Naive thymus-derived CD8-positive, alpha-beta T cell (primary cell): ENCODE data around the gene ACKR2. TPM values are rescaled to one million over a fixed set of nuclear protein-coding genes. Genes with fewer than 3 reads are reported as not detected.

Experiments used
- ATAC-seq, 2 donors: fragments of 150-1000 bp; cut with Tn5 transposase in 1 of 2; sonication (Bioruptor Pico), chemical (Tn5 transposase) in 1 of 2; 1 replicate in 1 of 2; 2 replicates in 1 of 2; pipeline ENCODE4 v1.10.0; 2021; ENCODE audit warnings: mild to moderate bottlenecking in 2 of 2, moderate library complexity in 2 of 2
- POLR2A ChIA-PET: fragments of 350-600 bp; sonication (Branson Sonifier 250); formaldehyde crosslinking; loops from one replicate; lab custom pipeline; 2021; ENCODE audit warnings: antibody characterized with exemption; lab: Charles Lee
- DNase-seq, 10 donors: peaks; one replicate each; pipeline versions ENCODE4 v3.0.0 to v3.0.0-alpha.2; 2020 to 2022
- H3K27ac Mint-ChIP-seq, 10 donors: one replicate each; pipeline ENCODE4 v1.8.0; 2020 to 2022; ENCODE audit warnings: mild to moderate bottlenecking in 10 of 10, mixed read lengths in 10 of 10, moderate library complexity in 4 of 10, inconsistent platforms in 1 of 10
- H3K27me3 Mint-ChIP-seq, 5 donors: one replicate each; pipeline ENCODE4 v1.8.0; 2021 to 2022; ENCODE audit warnings: mixed read lengths in 5 of 5
- H3K36me3 Mint-ChIP-seq, 3 donors: one replicate each; pipeline ENCODE4 v1.8.0; 2020 to 2022; ENCODE audit warnings: mixed read lengths in 3 of 3, mild to moderate bottlenecking in 2 of 3, inconsistent platforms in 1 of 3
- H3K4me1 Mint-ChIP-seq, 4 donors: one replicate each; pipeline ENCODE4 v1.8.0; 2021 to 2022; ENCODE audit warnings: mixed read lengths in 4 of 4
- H3K4me3 Mint-ChIP-seq, 10 donors: one replicate each; pipeline ENCODE4 v1.8.0; 2020 to 2022; ENCODE audit warnings: mild to moderate bottlenecking in 10 of 10, mixed read lengths in 10 of 10, moderate library complexity in 6 of 10, inconsistent platforms in 1 of 10
- H3K9me3 Mint-ChIP-seq, 9 donors: one replicate each; pipeline ENCODE4 v1.8.0; 2020 to 2022; ENCODE audit warnings: mixed read lengths in 9 of 9, mild to moderate bottlenecking in 3 of 9, inconsistent platforms in 1 of 9, moderate library complexity in 1 of 9
- polyA plus RNA-seq, 3 donors: library from polyadenylated mRNA; unstranded; fragments of 300-500 nt; fragmentation: Illumina TruSeq; gene quantifications; one replicate each; pipeline ENCODE4 v1.2.3, GENCODE V29; 2021
- total RNA-seq, 8 experiments: library from RNA in 2 of 8; stranded (reverse) in 2 of 8; gene quantifications; one replicate each; pipeline ENCODE4 v1.2.3 and lab custom pipeline; 2021 to 2026

Gene ACKR2
- total and polyA plus RNA-seq, 5 experiments from 2014 or later = 0.22 to 0.85 (median 0.45) TPM; not detected in 1

GRCh38 chr3:42780892-42781700, 28.1 kb upstream of the ACKR2 start:
- ATAC-seq = peak; percentile 82 to 91
- Mint-ChIP-seq H3K27ac (no peak overlapping the region), H3K9me3 (no peaks in the 10 kb centered on the region), H3K4me3 (no peak overlapping the region), H3K36me3 (peaks cover 0 to 28% (median 2%) of the 10 kb centered on the region in 3 donors), H3K27me3 (no peaks in the 10 kb centered on the region), H3K4me1 (peaks cover 0 to 3% (median 1%) of the 10 kb centered on the region in 4 donors)
- DNase-seq = peak in 6 of 10 donors; percentile 28 to 71 (median 57)
- POLR2A ChIA-PET = no interaction called here

GRCh38 chr3:42786212-42786611, 23.0 kb upstream of the ACKR2 start:
- POLR2A ChIA-PET = no interaction called here
- Mint-ChIP-seq H3K4me3 (no peak overlapping the region), H3K4me1 (peaks cover 2 to 8% (median 6%) of the 10 kb centered on the region in 4 donors), H3K27me3 (no peaks in the 10 kb centered on the region), H3K9me3 (no peaks in the 10 kb centered on the region), H3K27ac (no peak overlapping the region), H3K36me3 (peaks cover 0 to 61% (median 7%) of the 10 kb centered on the region in 3 donors)
- DNase-seq (no peak), ATAC-seq (no peak)

GRCh38 chr3:42786631-42787030, 22.6 kb upstream of the ACKR2 start:
- POLR2A ChIA-PET = no interaction called here
- H3K36me3 Mint-ChIP-seq = peaks cover 0 to 62% (median 7%) of the 10 kb centered on the region in 3 donors
- H3K4me1 Mint-ChIP-seq = peaks cover 2 to 8% (median 6%) of the 10 kb centered on the region in 4 donors
- H3K4me3 Mint-ChIP-seq = no peak overlapping the region
- H3K9me3 Mint-ChIP-seq = no peaks in the 10 kb centered on the region
- no peaks in the 10 kb centered on the region for H3K27me3 Mint-ChIP-seq
- H3K27ac Mint-ChIP-seq = no peak overlapping the region
- DNase-seq = no peak
- no peak for ATAC-seq

- POLR2A ChIA-PET = no interaction called here
- Mint-ChIP-seq H3K27ac (peak overlapping the region in 1 of 10 donors; percentile 12), H3K9me3 (no peaks in the 10 kb centered on the region), H3K4me3 (no peak overlapping the region), H3K27me3 (no peaks in the 10 kb centered on the region), H3K4me1 (peaks cover 6 to 23% (median 12%) of the 10 kb centered on the region in 4 donors), H3K36me3 (peaks cover 0 to 55% (median 13%) of the 10 kb centered on the region in 3 donors)
- ATAC-seq (no peak), DNase-seq (no peak)
Measured at GRCh38 chr3:42790714-42791229, 18.5 kb upstream of the ACKR2 start.

- Mint-ChIP-seq H3K27me3 (no peaks in the 10 kb centered on the region), H3K4me1 (peaks cover 10 to 35% (median 28%) of the 10 kb centered on the region in 4 donors), H3K36me3 (peaks cover 0 to 28% (median 7%) of the 10 kb centered on the region in 3 donors), H3K9me3 (no peaks in the 10 kb centered on the region), H3K4me3 (no peak overlapping the region), H3K27ac (no peak overlapping the region)
- POLR2A ChIA-PET = no interaction called here
- ATAC-seq (no peak), DNase-seq (no peak)
Measured at GRCh38 chr3:42795621-42796181, 13.5 kb upstream of the ACKR2 start.

GRCh38 chr3:42796332-42796885, 12.8 kb upstream of the ACKR2 start:
- no peaks in the 10 kb centered on the region for H3K9me3 Mint-ChIP-seq
- POLR2A ChIA-PET = no interaction called here
- H3K27ac Mint-ChIP-seq = peak overlapping the region in 1 of 10 donors; percentile 53
- no peak for DNase-seq
- H3K4me3 Mint-ChIP-seq = no peak overlapping the region
- ATAC-seq = no peak
- peaks cover 11 to 37% (median 31%) of the 10 kb centered on the region in 4 donors for H3K4me1 Mint-ChIP-seq
- H3K36me3 Mint-ChIP-seq = peaks cover 0 to 24% (median 7%) of the 10 kb centered on the region in 3 donors
- no peaks in the 10 kb centered on the region for H3K27me3 Mint-ChIP-seq

GRCh38 chr3:42799376-42799775, 9.9 kb upstream of the ACKR2 start:
- peak overlapping the region in 1 of 10 donors; percentile 11 for H3K27ac Mint-ChIP-seq
- H3K4me1 Mint-ChIP-seq = peaks cover 18 to 57% (median 53%) of the 10 kb centered on the region in 4 donors
- H3K36me3 Mint-ChIP-seq = peaks cover 0 to 5% (median 0%) of the 10 kb centered on the region in 3 donors
- DNase-seq = no peak
- peak overlapping the region in 1 of 10 donors; percentile 9 for H3K4me3 Mint-ChIP-seq
- no peaks in the 10 kb centered on the region for H3K27me3 Mint-ChIP-seq
- no peak for ATAC-seq
- POLR2A ChIA-PET = no interaction called here
- no peaks in the 10 kb centered on the region for H3K9me3 Mint-ChIP-seq

- Mint-ChIP-seq H3K27ac (peak overlapping the region in 4 of 10 donors; percentile 14 to 81 (median 48)), H3K4me3 (peak overlapping the region in 2 of 10 donors; percentile 28 to 48)
Measured at GRCh38 chr3:42800251-42800650, 9.0 kb upstream of the ACKR2 start.

GRCh38 chr3:42801048-42801620, 8.1 kb upstream of the ACKR2 start:
- Mint-ChIP-seq H3K4me1 (peaks cover 19 to 59% (median 54%) of the 10 kb centered on the region in 4 donors), H3K36me3 (peaks cover 0 to 5% (median 0%) of the 10 kb centered on the region in 3 donors), H3K4me3 (peak overlapping the region in 1 of 10 donors; percentile 2), H3K27ac (peak overlapping the region in 1 of 10 donors; percentile 14), H3K27me3 (peaks cover 0 to 7% (median 0%) of the 10 kb centered on the region in 5 donors), H3K9me3 (no peaks in the 10 kb centered on the region)
- DNase-seq (no peak), ATAC-seq (no peak)
- POLR2A ChIA-PET = interaction anchor here (0.6 kb wide), 1 partner anchor 102 kb away, joined by 6 read pairs; no protein-coding TSS in a partner anchor

More at GRCh38 chr3:42800251-42800650, 9.0 kb upstream of the ACKR2 start:
- H3K9me3 Mint-ChIP-seq = no peaks in the 10 kb centered on the region
- peaks cover 0 to 5% (median 0%) of the 10 kb centered on the region in 3 donors for H3K36me3 Mint-ChIP-seq
- H3K4me1 Mint-ChIP-seq = peaks cover 19 to 66% (median 57%) of the 10 kb centered on the region in 4 donors
- no peak for DNase-seq
- H3K27me3 Mint-ChIP-seq = no peaks in the 10 kb centered on the region
- POLR2A ChIA-PET = no interaction called here
- no peak for ATAC-seq

GRCh38 chr3:42801784-42802183, 7.5 kb upstream of the ACKR2 start:
- Mint-ChIP-seq H3K9me3 (no peaks in the 10 kb centered on the region), H3K4me3 (no peak overlapping the region), H3K36me3 (peaks cover 0 to 5% (median 0%) of the 10 kb centered on the region in 3 donors), H3K27me3 (peaks cover 0 to 8% (median 0%) of the 10 kb centered on the region in 5 donors), H3K27ac (no peak overlapping the region), H3K4me1 (peaks cover 19 to 58% (median 51%) of the 10 kb centered on the region in 4 donors)
- DNase-seq (no peak), ATAC-seq (no peak)
- POLR2A ChIA-PET = no interaction called here

- Mint-ChIP-seq H3K27me3 (peaks cover 0 to 8% (median 3%) of the 10 kb centered on the region in 5 donors), H3K4me1 (peaks cover 19 to 58% (median 51%) of the 10 kb centered on the region in 4 donors), H3K36me3 (peaks cover 0 to 5% (median 0%) of the 10 kb centered on the region in 3 donors), H3K9me3 (no peaks in the 10 kb centered on the region), H3K4me3 (peak overlapping the region; percentile 90 to 98 (median 97)), H3K27ac (peak overlapping the region in 9 of 10 donors; percentile 22 to 98 (median 85))
- POLR2A ChIA-PET = no interaction called here
- ATAC-seq = no peak
- no peak for DNase-seq
Measured at GRCh38 chr3:42802876-42803413, 6.3 kb upstream of the ACKR2 start.
